Neural cell (in vitro differentiated cells): ENCODE measurements around the gene MYH13. TPM values are rescaled to one million over a fixed set of nuclear protein-coding genes. Genes with fewer than 3 reads are reported as not detected.

Experiments
- H2AFZ ChIP-seq: fragments of 200-600, 300-800 bp; sonication (generic), shearing (Covaris generic); 2 replicates; pipeline ENCODE4 v1.6.0; 2014; ENCODE audit warnings: low read depth, mild to moderate bottlenecking, antibody characterized with exemption, low read length, moderate library complexity
- H3F3A ChIP-seq: fragments of 200-600 bp; shearing (Covaris generic); 2 replicates; pipeline ENCODE4 v1.6.1; 2016; ENCODE audit warnings: mild to moderate bottlenecking, moderate library complexity, mixed read lengths, antibody characterized with exemption, low read length; ENCODE audit not compliant: insufficient read depth, poor library complexity, severe bottlenecking
- H3K27ac ChIP-seq: fragments of 200-600, 300-800 bp; sonication (generic), shearing (Covaris generic); 2 replicates; pipeline ENCODE4 v1.5.1; 2014; ENCODE audit warnings: mild to moderate bottlenecking, low read length, moderate library complexity
- H3K27me3 ChIP-seq: fragments of 300-800, 200-600 bp; sonication (generic), shearing (Covaris generic); 2 replicates; pipeline ENCODE4 v1.6.0; 2014; ENCODE audit warnings: mild to moderate bottlenecking, low read depth, low read length, moderate library complexity; ENCODE audit not compliant: insufficient read depth
- H3K36me3 ChIP-seq: fragments of 300-800, 200-600 bp; sonication (generic), shearing (Covaris generic); 2 replicates; pipeline ENCODE4 v1.5.1; 2014; ENCODE audit warnings: mild to moderate bottlenecking, antibody characterized with exemption, low read length, moderate library complexity; ENCODE audit not compliant: insufficient read depth
- H3K4me2 ChIP-seq: fragments of 300-800, 200-600 bp; sonication (generic), shearing (Covaris generic); 2 replicates; pipeline ENCODE4 v1.6.0; 2014; ENCODE audit warnings: mild to moderate bottlenecking, low read length
- H3K4me3 ChIP-seq: fragments of 300-800, 200-600 bp; sonication (generic), shearing (Covaris generic); 2 replicates; pipeline ENCODE4 v1.5.1; 2014; ENCODE audit warnings: mild to moderate bottlenecking, low read length, moderate library complexity
- H3K79me2 ChIP-seq: fragments of 200-600 bp; shearing (Covaris generic); replicated peaks from 2 replicates; pipeline ENCODE4 v1.6.0; 2014; ENCODE audit warnings: mild to moderate bottlenecking, low read length, moderate library complexity; ENCODE audit not compliant: insufficient read depth
- H3K9ac ChIP-seq: fragments of 300-800, 200-600 bp; sonication (generic), shearing (Covaris generic); 2 replicates; pipeline ENCODE4 v1.6.1; 2016; ENCODE audit warnings: mild to moderate bottlenecking, low read length, mixed read lengths
- H3K9me2 ChIP-seq: fragments of 200-600 bp; shearing (Covaris generic); 2 replicates; pipeline ENCODE4 v1.6.1; 2016; ENCODE audit warnings: mild to moderate bottlenecking, low read length, mixed read lengths; ENCODE audit not compliant: insufficient read depth
- H3K9me3 ChIP-seq: fragments of 200-600, 300-800 bp; sonication (generic), shearing (Covaris generic); 2 replicates; pipeline ENCODE4 v1.6.1; 2016; ENCODE audit warnings: mild to moderate bottlenecking, mixed run types, low read length, moderate library complexity, mixed read lengths
- H4K20me1 ChIP-seq: fragments of 200-600 bp; shearing (Covaris generic); 2 replicates; pipeline ENCODE4 v1.6.1; 2016; ENCODE audit warnings: mild to moderate bottlenecking, mixed run types; ENCODE audit not compliant: insufficient read depth
- CTCF ChIP-seq: fragments of 450-650 bp; IDR thresholded peaks from 2 replicates; pipeline ENCODE4 v1.5.1; 2014; ENCODE audit warnings: antibody characterized with exemption, mild to moderate bottlenecking, moderate library complexity; ENCODE audit not compliant: poor library complexity, severe bottlenecking
- EP300 ChIP-seq: fragments of 450-650 bp; conservative IDR thresholded peaks from 2 replicates; pipeline ENCODE4 v1.6.1; 2014; ENCODE audit warnings: antibody characterized with exemption, mild to moderate bottlenecking, moderate library complexity; ENCODE audit not compliant: poor library complexity, severe bottlenecking
- EZH2 ChIP-seq: fragments of 200-600, 300-800 bp; shearing (Covaris generic), sonication (generic); IDR thresholded peaks from 2 replicates; pipeline ENCODE4 v1.6.1; 2014; ENCODE audit warnings: antibody characterized with exemption, low read length, borderline replicate concordance, mild to moderate bottlenecking; ENCODE audit not compliant: insufficient read depth, poor library complexity, severe bottlenecking
- MXI1 ChIP-seq: fragments of 450-650 bp; conservative IDR thresholded peaks from 2 replicates; pipeline ENCODE4 v1.6.1; 2014; ENCODE audit warnings: antibody characterized with exemption, mild to moderate bottlenecking; ENCODE audit not compliant: poor library complexity, severe bottlenecking
- POLR2AphosphoS5 ChIP-seq: IDR thresholded peaks from 2 replicates; pipeline ENCODE4 v1.6.1; 2012
- RAD21 ChIP-seq: fragments of 450-650 bp; conservative IDR thresholded peaks from 2 replicates; pipeline ENCODE4 v1.6.1; 2014; ENCODE audit warnings: antibody characterized with exemption, mild to moderate bottlenecking, moderate library complexity
- REST ChIP-seq: IDR thresholded peaks from 2 replicates; pipeline ENCODE4 v1.6.1; 2012; ENCODE audit warnings: borderline replicate concordance
- SMC3 ChIP-seq: fragments of 450-650 bp; conservative IDR thresholded peaks from 2 replicates; pipeline ENCODE4 v1.6.1; 2014; ENCODE audit warnings: antibody characterized with exemption, mild to moderate bottlenecking, moderate library complexity; ENCODE audit not compliant: poor library complexity
- TAF1 ChIP-seq: IDR thresholded peaks from 2 replicates; pipeline ENCODE4 v1.6.1; 2012; ENCODE audit warnings: low read depth
- polyA plus RNA-seq: library from polyadenylated mRNA; depleted of rRNA; stranded (reverse); fragments of >200 nt; gene quantifications from 2 replicates; pipeline ENCODE4 v1.2.3, GENCODE V29; 2014

MYH13 gene
- polyA plus RNA-seq, 1 donor from 2014 or later: 0.05 TPM

GRCh38 chr17:10265100-10265810 is 107.6 kb downstream of the MYH13 start:
- H3K79me2 ChIP-seq: no peaks in the 10 kb centered on the region
- no peaks in the 10 kb centered on the region for H4K20me1 ChIP-seq
- no peak for TF ChIP-seq RAD21
- no peaks in the 10 kb centered on the region for H3K9me3 ChIP-seq
- no peaks in the 10 kb centered on the region for H3K9me2 ChIP-seq
- no peaks in the 10 kb centered on the region for H3K36me3 ChIP-seq
- H3K4me2 ChIP-seq: no peak overlapping the region
- no peaks in the 10 kb centered on the region for H3F3A ChIP-seq
- H3K9ac ChIP-seq: no peak overlapping the region
- no peaks in the 10 kb centered on the region for H3K27me3 ChIP-seq
- H3K27ac ChIP-seq: no peak overlapping the region
- H3K4me3 ChIP-seq: no peak overlapping the region
- no peak overlapping the region for H2AFZ ChIP-seq

- Histone ChIP-seq H3K9ac (no peak overlapping the region), H3K4me2 (no peak overlapping the region), H3K79me2 (no peaks in the 10 kb centered on the region), H3K27me3 (no peaks in the 10 kb centered on the region), H3K4me3 (no peak overlapping the region), H3K36me3 (no peaks in the 10 kb centered on the region), H3K9me3 (no peaks in the 10 kb centered on the region), H3K27ac (no peak overlapping the region), H3K9me2 (no peaks in the 10 kb centered on the region), H4K20me1 (no peaks in the 10 kb centered on the region), H2AFZ (no peak overlapping the region), H3F3A (no peaks in the 10 kb centered on the region)
- no peak for TF ChIP-seq CTCF
- no peak for TF ChIP-seq POLR2AphosphoS5
- no peak for TF ChIP-seq TAF1
- no peak for TF ChIP-seq EP300
- no peak for TF ChIP-seq REST
- TF ChIP-seq SMC3: no peak
- TF ChIP-seq MXI1: no peak
- TF ChIP-seq RAD21: no peak
- TF ChIP-seq EZH2: no peak
Observed at GRCh38 chr17:10264051-10264450, 108.8 kb downstream of the MYH13 start.

DNA sequence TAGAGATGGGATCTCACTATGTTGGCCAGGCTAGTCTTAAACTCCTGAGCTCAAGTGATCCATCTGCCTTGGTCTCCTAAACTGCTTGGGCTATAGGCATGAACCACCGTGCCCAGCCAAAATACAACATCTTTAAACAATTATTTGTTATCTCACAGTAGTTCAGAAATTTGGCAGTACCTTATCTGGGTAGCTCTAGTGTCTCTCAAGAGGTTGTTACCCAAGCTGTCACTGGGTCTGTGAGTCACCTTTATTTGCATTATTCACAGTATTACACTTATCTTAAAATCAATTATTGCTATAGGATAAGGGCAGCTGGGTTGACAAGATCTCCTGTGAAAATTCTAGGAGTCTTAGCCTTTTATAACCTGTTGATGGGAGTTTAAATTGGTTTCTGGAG is 110.4 kb downstream of the MYH13 start:
- no peak overlapping the region for H3K27ac ChIP-seq
- no peak overlapping the region for H3K9ac ChIP-seq
- no peaks in the 10 kb centered on the region for H3K9me2 ChIP-seq
- H3K4me2 ChIP-seq: no peak overlapping the region
- no peak overlapping the region for H2AFZ ChIP-seq
- no peaks in the 10 kb centered on the region for H3K27me3 ChIP-seq
- H4K20me1 ChIP-seq: no peaks in the 10 kb centered on the region
- H3F3A ChIP-seq: no peaks in the 10 kb centered on the region
- no peaks in the 10 kb centered on the region for H3K79me2 ChIP-seq
- H3K4me3 ChIP-seq: no peak overlapping the region
- TF ChIP-seq EP300 (no peak), POLR2AphosphoS5 (no peak), MXI1 (no peak), CTCF (no peak), REST (no peak), TAF1 (no peak), SMC3 (no peak), RAD21 (no peak), EZH2 (no peak)
- no peaks in the 10 kb centered on the region for H3K9me3 ChIP-seq
- H3K36me3 ChIP-seq: no peaks in the 10 kb centered on the region
